CD4-positive, CD25-positive, alpha-beta regulatory T cell (primary cell): ENCODE data around the gene CDCA3. TPM values are rescaled to one million over a fixed set of nuclear protein-coding genes. Genes with fewer than 3 reads are reported as not detected.

ENCODE experiments used
- ATAC-seq, 2 donors: fragments of 150-1000 bp; cut with Tn5 transposase; one replicate each; pipeline ENCODE4 v1.10.0; 2021; ENCODE audit warnings: low read depth in 2 of 2, moderate number of reproducible peaks in 2 of 2, moderate library complexity in 1 of 2
- DNase-seq, 3 donors: peaks; one replicate each; pipeline versions ENCODE4 v3.0.0 to v3.0.0-alpha.2; 2012 to 2022; ENCODE audit warnings: mixed read lengths in 1 of 3
- H3K27ac ChIP-seq: one replicate; pipeline ENCODE4 v1.7.0; 2013; ENCODE audit warnings: mild to moderate bottlenecking, low read length; ENCODE audit not compliant: insufficient read depth, poor library complexity, severe bottlenecking
- H3K27me3 ChIP-seq: one replicate; pipeline ENCODE4 v1.7.0; 2013; ENCODE audit warnings: low read length; ENCODE audit not compliant: control insufficient read depth, insufficient read depth
- H3K36me3 ChIP-seq: one replicate; pipeline ENCODE4 v1.7.0; 2013; ENCODE audit warnings: mild to moderate bottlenecking, low read length, moderate library complexity; ENCODE audit not compliant: control insufficient read depth, insufficient read depth
- H3K4me1 ChIP-seq: 2 replicates; pipeline ENCODE4 v1.7.0; 2013; ENCODE audit warnings: mild to moderate bottlenecking, low read length; ENCODE audit not compliant: insufficient read depth, control insufficient read depth, poor library complexity, severe bottlenecking
- H3K4me3 ChIP-seq: one replicate; pipeline ENCODE4 v1.7.0; 2013; ENCODE audit warnings: low read depth, mild to moderate bottlenecking, low read length, moderate library complexity
- H3K9me3 ChIP-seq, 2 experiments: 1 replicate in 1 of 2; 2 replicates in 1 of 2; pipeline ENCODE4 v1.7.0; 2013; ENCODE audit warnings: low read length in 2 of 2, mild to moderate bottlenecking in 1 of 2, moderate library complexity in 1 of 2; ENCODE audit not compliant: control insufficient read depth in 2 of 2
- H3K27ac Mint-ChIP-seq, 3 donors: one replicate each; pipeline ENCODE4 v1.8.0; 2020 to 2022; ENCODE audit warnings: mild to moderate bottlenecking in 3 of 3, mixed read lengths in 3 of 3, moderate library complexity in 2 of 3
- H3K27me3 Mint-ChIP-seq: one replicate; pipeline ENCODE4 v1.8.0; 2022; ENCODE audit warnings: mild to moderate bottlenecking, mixed read lengths
- H3K36me3 Mint-ChIP-seq: one replicate; pipeline ENCODE4 v1.8.0; 2020; ENCODE audit warnings: mixed read lengths
- H3K4me1 Mint-ChIP-seq, 4 donors: one replicate each; pipeline ENCODE4 v1.8.0; 2020 to 2022; ENCODE audit warnings: mixed read lengths in 4 of 4, mild to moderate bottlenecking in 1 of 4
- H3K4me3 Mint-ChIP-seq, 4 donors: one replicate each; pipeline ENCODE4 v1.8.0; 2020 to 2022; ENCODE audit warnings: mild to moderate bottlenecking in 4 of 4, mixed read lengths in 4 of 4, moderate library complexity in 3 of 4
- H3K9me3 Mint-ChIP-seq, 7 donors: one replicate each; pipeline ENCODE4 v1.8.0; 2020 to 2022; ENCODE audit warnings: mixed read lengths in 7 of 7, mild to moderate bottlenecking in 3 of 7, moderate library complexity in 2 of 7
- polyA plus RNA-seq, 4 donors: library from polyadenylated mRNA; unstranded; fragments of 300-500 nt; fragmentation: Illumina TruSeq; gene quantifications; one replicate each; pipeline ENCODE4 v1.2.3, GENCODE V29; 2021
- total RNA-seq: library from RNA; stranded (reverse); gene quantifications from one replicate; pipeline ENCODE4 v1.2.3, GENCODE V29; 2022

The CDCA3 gene
- total and polyA plus RNA-seq, 5 donors from 2014 or later, result 1.7 to 4.0 (median 1.9) TPM

DNA sequence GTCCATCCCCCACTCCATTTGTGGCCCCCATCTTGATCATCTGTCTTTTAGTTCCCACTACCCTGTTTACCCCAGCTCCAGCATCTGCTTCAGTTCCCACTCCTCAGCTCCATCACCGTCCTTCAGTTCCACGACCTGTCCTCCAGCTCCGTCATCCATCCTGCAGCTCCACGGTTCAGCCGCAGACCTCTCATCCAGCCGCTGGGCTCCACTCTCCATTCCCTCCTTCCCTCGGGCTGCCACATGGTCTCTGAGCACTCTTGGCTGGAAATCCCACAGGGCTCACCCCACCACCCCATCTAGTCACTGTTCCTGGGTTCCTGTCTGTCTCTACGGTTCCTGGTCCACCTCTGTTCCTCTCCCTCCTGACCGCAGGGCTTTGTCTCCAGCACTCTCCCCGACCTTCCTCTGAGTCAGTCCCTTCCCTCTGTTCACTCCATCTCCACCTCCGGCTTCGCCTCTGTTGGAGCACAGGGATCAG is 26.1 kb downstream of the CDCA3 start:
- ATAC-seq (no peak), DNase-seq (no peak)
- Histone ChIP-seq H3K4me1 (peaks cover 34% of the 10 kb centered on the region), H3K36me3 (no peaks in the 10 kb centered on the region), H3K9me3 (no peaks in the 10 kb centered on the region), H3K27ac (no peak overlapping the region), H3K4me3 (no peak overlapping the region), H3K27me3 (peaks cover 10% of the 10 kb centered on the region)
- Mint-ChIP-seq H3K27ac (no peak overlapping the region), H3K36me3 (no peaks in the 10 kb centered on the region), H3K4me1 (peaks cover 0 to 47% (median 18%) of the 10 kb centered on the region in 4 donors), H3K4me3 (no peak overlapping the region), H3K27me3 (peaks cover 66% of the 10 kb centered on the region), H3K9me3 (peaks cover 0 to 3% (median 0%) of the 10 kb centered on the region in 7 donors)

GRCh38 chr12:6824085-6824775 is 26.9 kb downstream of the CDCA3 start:
- Histone ChIP-seq H3K27me3 (peaks cover 8% of the 10 kb centered on the region), H3K27ac (no peak overlapping the region), H3K4me1 (peaks cover 28% of the 10 kb centered on the region), H3K4me3 (no peak overlapping the region), H3K36me3 (peaks cover 5% of the 10 kb centered on the region), H3K9me3 (no peaks in the 10 kb centered on the region)
- Mint-ChIP-seq H3K9me3 (peaks cover 0 to 3% (median 0%) of the 10 kb centered on the region in 7 donors), H3K36me3 (no peaks in the 10 kb centered on the region), H3K27me3 (peaks cover 59% of the 10 kb centered on the region), H3K4me3 (peak overlapping the region in 1 of 4 donors; percentile 15), H3K4me1 (peaks cover 0 to 46% (median 18%) of the 10 kb centered on the region in 4 donors), H3K27ac (no peak overlapping the region)
- DNase-seq (no peak), ATAC-seq (no peak)

- Histone ChIP-seq H3K4me3 (no peak overlapping the region), H3K27me3 (peaks cover 8% of the 10 kb centered on the region), H3K4me1 (peaks cover 21% of the 10 kb centered on the region), H3K27ac (no peak overlapping the region), H3K36me3 (peaks cover 11% of the 10 kb centered on the region), H3K9me3 (no peaks in the 10 kb centered on the region)
- ATAC-seq, result no peak
- H3K4me3 Mint-ChIP-seq, result peak overlapping the region in 1 of 4 donors; percentile 12
- no peak for DNase-seq
- peak overlapping the region in 1 of 3 donors; percentile 68 for H3K27ac Mint-ChIP-seq
- H3K27me3 Mint-ChIP-seq, result peaks cover 55% of the 10 kb centered on the region
- no peaks in the 10 kb centered on the region for H3K36me3 Mint-ChIP-seq
- H3K4me1 Mint-ChIP-seq, result peaks cover 0 to 41% (median 18%) of the 10 kb centered on the region in 4 donors
- peaks cover 0 to 3% (median 0%) of the 10 kb centered on the region in 7 donors for H3K9me3 Mint-ChIP-seq
These were observed 27.7 kb downstream of the CDCA3 start for GRCh38 chr12:6823182-6824084.

- no peak for ATAC-seq
- peaks cover 4 to 41% (median 17%) of the 10 kb centered on the region in 4 donors for H3K4me1 Mint-ChIP-seq
- H3K27me3 Mint-ChIP-seq, result peaks cover 48% of the 10 kb centered on the region
- no peak overlapping the region for H3K27ac ChIP-seq
- peaks cover 5% of the 10 kb centered on the region for H3K36me3 Mint-ChIP-seq
- no peaks in the 10 kb centered on the region for H3K9me3 ChIP-seq
- peak overlapping the region in 1 of 3 donors; percentile 68 for H3K27ac Mint-ChIP-seq
- peaks cover 0 to 3% (median 0%) of the 10 kb centered on the region in 7 donors for H3K9me3 Mint-ChIP-seq
- H3K4me1 ChIP-seq, result peaks cover 15% of the 10 kb centered on the region
- H3K36me3 ChIP-seq, result peaks cover 18% of the 10 kb centered on the region
- H3K27me3 ChIP-seq, result peaks cover 8% of the 10 kb centered on the region
- no peak overlapping the region for H3K4me3 Mint-ChIP-seq
- no peak for DNase-seq
- H3K4me3 ChIP-seq, result no peak overlapping the region
These were observed 28.5 kb downstream of the CDCA3 start for GRCh38 chr12:6822426-6823135.

DNA sequence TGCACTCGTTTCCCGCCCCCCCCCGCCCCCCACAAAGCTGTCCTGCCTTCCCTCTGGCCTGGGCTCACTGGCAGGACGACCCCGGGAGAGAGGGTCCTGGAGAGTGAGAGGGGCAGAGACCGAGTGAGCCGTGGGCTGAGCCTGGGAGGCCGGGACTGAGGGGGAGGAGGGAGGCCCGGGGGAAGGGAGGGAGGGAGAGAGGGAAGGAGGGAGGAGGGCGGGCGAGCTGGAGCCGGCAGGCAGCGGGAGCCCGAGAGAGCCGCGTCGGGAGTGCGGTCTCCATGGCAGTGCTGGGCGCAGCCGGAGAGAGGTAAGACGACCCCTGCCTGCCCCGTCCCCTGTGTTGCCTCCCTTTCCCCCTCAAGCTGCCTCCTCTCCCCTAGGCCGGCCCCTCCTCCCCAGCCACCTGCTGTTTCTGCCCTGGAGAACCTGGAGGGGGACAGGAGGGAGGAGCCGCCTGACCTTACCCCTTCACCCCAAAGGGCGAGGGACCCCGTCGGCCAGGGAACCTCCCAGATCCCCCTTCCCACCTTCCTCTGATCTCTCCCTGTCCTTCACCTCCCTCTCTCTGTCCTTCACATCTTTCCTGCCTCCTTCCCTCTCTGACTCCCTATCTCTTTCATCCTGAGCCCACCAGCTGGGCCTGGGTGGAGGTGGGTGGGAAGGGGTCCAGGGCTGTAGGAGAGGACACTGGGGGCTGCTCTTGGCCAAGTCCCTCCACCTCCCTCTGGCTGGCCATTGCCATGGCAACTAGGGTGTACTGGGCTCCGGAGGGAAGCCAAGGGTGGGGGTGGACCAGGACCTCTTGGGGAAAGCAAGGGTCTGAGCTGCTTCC is 29.3 kb downstream of the CDCA3 start, which contains the start of gene GPR162:
TSS of gene GPR162 (plus strand) at position 231 of the 835 bp plus-strand sequence. CDS start 2,078 bp downstream, outside the sequence.
- Histone ChIP-seq H3K4me1 (peaks cover 11% of the 10 kb centered on the region), H3K9me3 (no peaks in the 10 kb centered on the region), H3K4me3 (no peak within 1 kb of the TSS), H3K27me3 (peaks cover 8% of the 10 kb centered on the region), H3K27ac (no peak within 1 kb of the TSS), H3K36me3 (peaks cover 26% of the 10 kb centered on the region)
- Mint-ChIP-seq H3K27me3 (peaks cover 40% of the 10 kb centered on the region), H3K4me1 (peaks cover 4 to 37% (median 15%) of the 10 kb centered on the region in 4 donors), H3K36me3 (peaks cover 10% of the 10 kb centered on the region), H3K27ac (peak within 1 kb of the TSS in 2 of 3 donors; percentile 5 to 68), H3K4me3 (peak within 1 kb of the TSS; percentile 20 to 81 (median 40)), H3K9me3 (peaks cover 0 to 3% (median 0%) of the 10 kb centered on the region in 7 donors)
- DNase-seq, result no peak
- no peak for ATAC-seq

DNA sequence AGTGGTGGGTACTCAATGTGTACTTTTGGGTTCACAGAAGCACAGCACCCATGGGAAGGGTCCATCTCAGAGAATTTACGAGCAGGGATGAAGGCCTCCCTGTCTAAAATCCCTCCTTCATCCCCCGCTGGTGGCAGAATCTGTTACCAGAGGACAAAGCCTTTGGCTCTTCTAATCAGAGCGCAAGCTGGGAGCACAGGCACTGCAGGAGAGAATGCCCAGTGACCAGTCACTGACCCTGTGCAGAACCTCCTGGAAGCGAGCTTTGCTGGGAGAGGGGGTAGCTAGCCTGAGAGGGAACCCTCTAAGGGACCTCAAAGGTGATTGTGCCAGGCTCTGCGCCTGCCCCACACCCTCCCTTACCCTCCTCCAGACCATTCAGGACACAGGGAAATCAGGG is 30.9 kb downstream of the CDCA3 start:
- Mint-ChIP-seq H3K36me3 (peaks cover 21% of the 10 kb centered on the region), H3K9me3 (no peaks in the 10 kb centered on the region), H3K27me3 (peaks cover 24% of the 10 kb centered on the region), H3K4me1 (peaks cover 2 to 33% (median 9%) of the 10 kb centered on the region in 4 donors), H3K4me3 (peak overlapping the region in 3 of 4 donors; percentile 20 to 41 (median 31)), H3K27ac (peak overlapping the region in 1 of 3 donors; percentile 5)
- Histone ChIP-seq H3K27me3 (no peaks in the 10 kb centered on the region), H3K9me3 (no peaks in the 10 kb centered on the region), H3K4me3 (no peak overlapping the region), H3K36me3 (peaks cover 42% of the 10 kb centered on the region), H3K4me1 (peaks cover 11% of the 10 kb centered on the region), H3K27ac (no peak overlapping the region)
- DNase-seq, result no peak
- ATAC-seq, result no peak
